RWPE2 (cell line): ENCODE results near the gene INCA1.
A peak's percentile ranks its signal among the peaks of the same experiment; 100 is the strongest.

Source experiments
- ATAC-seq: fragments of 200-7000 bp; cut with Tn5 transposase; 3 replicates; pipeline ENCODE4 v1.9.1; 2021; ENCODE audit warnings: low read depth
- DNase-seq: peaks from one replicate; pipeline ENCODE4 v3.0.0-alpha.2; 2020; ENCODE audit warnings: low spot score
- H3K27ac ChIP-seq: fragments of 450-650 bp; 2 replicates; pipeline ENCODE4 v1.5.1; 2017; ENCODE audit warnings: mild to moderate bottlenecking; ENCODE audit not compliant: poor library complexity, severe bottlenecking
- H3K27me3 ChIP-seq: fragments of 250-450 bp; sonication (Bioruptor Pico); 2 replicates; pipeline ENCODE4 v1.5.1; 2021; ENCODE audit warnings: mild to moderate bottlenecking, moderate library complexity; ENCODE audit not compliant: insufficient read depth, poor library complexity, severe bottlenecking
- H3K36me3 ChIP-seq: fragments of 250-450 bp; sonication (Bioruptor Pico); 2 replicates; pipeline ENCODE4 v1.5.1; 2020; ENCODE audit warnings: low read depth, mild to moderate bottlenecking, moderate library complexity
- H3K4me1 ChIP-seq: fragments of 250-450 bp; sonication (Bioruptor Pico); 2 replicates; pipeline ENCODE4 v1.5.1; 2021; ENCODE audit warnings: mild to moderate bottlenecking, moderate library complexity; ENCODE audit not compliant: insufficient read depth, poor library complexity, severe bottlenecking
- H3K4me3 ChIP-seq: fragments of 250-450 bp; sonication (Bioruptor Pico); 2 replicates; pipeline ENCODE4 v1.5.1; 2021; ENCODE audit warnings: mild to moderate bottlenecking, moderate library complexity; ENCODE audit not compliant: severe bottlenecking
- H3K9me3 ChIP-seq: fragments of 250-450 bp; sonication (Bioruptor Pico); 2 replicates; pipeline ENCODE4 v1.5.1; 2021; ENCODE audit warnings: mild to moderate bottlenecking, moderate library complexity; ENCODE audit not compliant: severe bottlenecking
- CTCF ChIP-seq: fragments of 450-650 bp; IDR thresholded peaks from one replicate; pipeline ENCODE4 v1.5.1; 2017; ENCODE audit warnings: mild to moderate bottlenecking, moderate library complexity; ENCODE audit not compliant: poor library complexity, severe bottlenecking

The INCA1 gene

GRCh38 chr17:4948166-4948930, 49.0 kb downstream of the INCA1 start, which contains the start of gene PFN1:
Gene PFN1, minus strand, starts transcription at chr17:4948530. Its CDS starts 136 bp downstream, at chr17:4948394.
- peak; percentile 89 for DNase-seq
- peak within 1 kb of the TSS; percentile 99 for H3K27ac ChIP-seq
- H3K36me3 ChIP-seq = peaks cover 43% of the 10 kb centered on the region
- H3K4me3 ChIP-seq = peak within 1 kb of the TSS; percentile 88
- peak; percentile 11 for ATAC-seq
- no peaks in the 10 kb centered on the region for H3K9me3 ChIP-seq
- peaks cover 26% of the 10 kb centered on the region for H3K4me1 ChIP-seq
- TF ChIP-seq CTCF = no peak
- H3K27me3 ChIP-seq = no peaks in the 10 kb centered on the region

- ATAC-seq = peak; percentile 0; the same call in 1 of the 3 replicates
These were observed 49.7 kb downstream of the INCA1 start for GRCh38 chr17:4947411-4948165.

DNA sequence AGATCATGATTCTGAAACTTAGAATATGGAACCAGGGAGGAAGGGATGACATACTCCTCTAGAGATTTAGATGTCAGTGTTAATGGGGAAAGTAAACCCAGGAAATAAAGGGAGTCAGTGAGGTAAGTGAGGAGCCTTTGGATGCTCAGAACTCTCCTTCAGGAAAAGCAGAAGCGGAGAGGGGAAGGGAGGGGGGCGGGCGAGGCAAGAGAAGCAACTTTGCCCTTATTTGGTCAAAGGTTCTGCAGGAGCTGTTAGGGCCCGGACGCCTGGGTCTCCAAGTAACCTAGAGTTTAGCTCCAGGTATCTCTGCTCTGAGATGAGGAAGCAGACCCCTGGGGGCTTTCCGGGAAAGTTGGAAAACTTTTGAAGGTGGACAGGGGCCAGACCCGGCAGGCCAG, 50.3 kb downstream of the INCA1 start:
- Histone ChIP-seq H3K9me3 (no peaks in the 10 kb centered on the region), H3K36me3 (peaks cover 49% of the 10 kb centered on the region), H3K4me1 (peaks cover 26% of the 10 kb centered on the region), H3K27me3 (no peaks in the 10 kb centered on the region), H3K4me3 (peak overlapping the region; percentile 88), H3K27ac (peak overlapping the region; percentile 99)
- ATAC-seq (no peak), DNase-seq (no peak)
- no peak for TF ChIP-seq CTCF

More at GRCh38 chr17:4947411-4948165, 49.7 kb downstream of the INCA1 start:
- Histone ChIP-seq H3K36me3 (peaks cover 49% of the 10 kb centered on the region), H3K4me1 (peaks cover 26% of the 10 kb centered on the region), H3K27me3 (no peaks in the 10 kb centered on the region), H3K27ac (peak overlapping the region; percentile 99), H3K9me3 (no peaks in the 10 kb centered on the region), H3K4me3 (peak overlapping the region; percentile 88)
- TF ChIP-seq CTCF = no peak
- DNase-seq = no peak

GRCh38 chr17:4946312-4946976, 50.9 kb downstream of the INCA1 start:
- DNase-seq = no peak
- Histone ChIP-seq H3K27ac (peak overlapping the region; percentile 99), H3K9me3 (no peaks in the 10 kb centered on the region), H3K4me3 (peak overlapping the region; percentile 88), H3K4me1 (peaks cover 26% of the 10 kb centered on the region), H3K27me3 (no peaks in the 10 kb centered on the region), H3K36me3 (peaks cover 55% of the 10 kb centered on the region)
- no peak for ATAC-seq
- no peak for TF ChIP-seq CTCF
